ENCODE results near the gene SMIM28. TPM values are rescaled to one million over a fixed set of nuclear protein-coding genes. Genes with fewer than 3 reads are reported as not detected.

The SMIM28 gene
- total RNA-seq, 1 experiment from 2014 or later: not detected

DNA sequence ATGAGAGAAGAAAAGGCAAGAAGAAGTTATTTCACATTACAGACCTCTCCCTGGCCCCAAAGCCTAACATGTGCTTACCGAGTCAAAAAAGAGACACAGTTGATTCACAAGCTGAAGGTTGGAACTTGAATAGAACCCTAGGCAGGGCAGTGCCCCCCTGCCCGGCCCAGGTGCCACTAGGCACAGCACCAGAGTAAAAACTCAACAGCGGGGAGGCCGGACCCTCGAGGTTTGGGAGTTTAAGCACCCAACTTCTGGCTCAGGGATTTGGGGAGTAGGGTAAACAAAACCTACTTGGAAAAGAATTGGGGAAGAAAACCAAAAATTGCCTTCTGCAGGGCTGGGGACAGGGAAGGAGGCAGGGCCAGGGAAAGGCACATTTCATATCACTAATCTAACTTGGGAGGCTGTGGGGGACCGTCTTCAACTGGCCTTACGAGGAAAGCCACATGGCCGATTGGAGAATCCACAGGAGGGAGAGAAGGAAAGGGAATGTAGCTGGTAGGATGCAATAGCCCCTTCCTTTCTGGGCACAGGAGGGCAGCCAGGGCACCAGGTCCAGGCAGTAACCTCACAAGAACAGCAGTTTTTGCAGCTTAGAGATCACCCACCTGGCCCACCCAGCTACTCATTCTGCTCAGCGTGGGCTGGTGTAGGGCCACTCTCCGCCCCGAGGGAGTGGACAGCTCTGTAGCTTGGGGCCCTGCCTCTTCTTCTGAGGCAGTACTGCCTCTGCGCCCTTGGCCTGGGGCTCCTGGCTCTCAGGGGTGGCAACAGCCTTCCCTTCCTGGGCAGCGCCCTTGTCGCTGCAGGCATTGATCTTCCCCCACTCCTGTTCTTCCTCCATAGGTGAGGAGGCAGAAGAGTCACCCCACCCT lies 24.5 kb downstream of the SMIM28 start:
- Mint-ChIP-seq H3K27me3 (ENCODE audit: insufficient read depth, unreplicated experiment) (no peaks in the 10 kb centered on the region), H3K4me3 (ENCODE audit: unreplicated experiment) (no peak overlapping the region), H3K4me1 (ENCODE audit: insufficient read depth, unreplicated experiment) (peaks cover 9% of the 10 kb centered on the region), H3K27ac (ENCODE audit: low read depth, unreplicated experiment) (no peak overlapping the region), H3K36me3 (ENCODE audit: insufficient read depth, unreplicated experiment) (peaks cover 16% of the 10 kb centered on the region), H3K9me3 (ENCODE audit: unreplicated experiment) (no peaks in the 10 kb centered on the region)
- no TSS peak for BruUV-seq (replicated peaks)
- ChIA-PET POLR2A (interaction anchor here (0.5 to 1.0 kb wide), 3 partner anchors 21 to 330 kb away, joined by 3 read pairs; no protein-coding TSS in a partner anchor), CTCF (interaction anchor here (0.6 to 1.1 kb wide), 2 partner anchors 10 to 44 kb away, joined by 3 read pairs; no protein-coding TSS in a partner anchor)
- intact Hi-C loops (cut with micrococcal nuclease): loop anchor here (5.0 kb wide), 1 partner anchor 240 kb away; the partner anchor contains the start of gene ARFGEF3
- DNase-seq (ENCODE audit: unreplicated experiment): no peak
- TF ChIP-seq, protein P1, sequence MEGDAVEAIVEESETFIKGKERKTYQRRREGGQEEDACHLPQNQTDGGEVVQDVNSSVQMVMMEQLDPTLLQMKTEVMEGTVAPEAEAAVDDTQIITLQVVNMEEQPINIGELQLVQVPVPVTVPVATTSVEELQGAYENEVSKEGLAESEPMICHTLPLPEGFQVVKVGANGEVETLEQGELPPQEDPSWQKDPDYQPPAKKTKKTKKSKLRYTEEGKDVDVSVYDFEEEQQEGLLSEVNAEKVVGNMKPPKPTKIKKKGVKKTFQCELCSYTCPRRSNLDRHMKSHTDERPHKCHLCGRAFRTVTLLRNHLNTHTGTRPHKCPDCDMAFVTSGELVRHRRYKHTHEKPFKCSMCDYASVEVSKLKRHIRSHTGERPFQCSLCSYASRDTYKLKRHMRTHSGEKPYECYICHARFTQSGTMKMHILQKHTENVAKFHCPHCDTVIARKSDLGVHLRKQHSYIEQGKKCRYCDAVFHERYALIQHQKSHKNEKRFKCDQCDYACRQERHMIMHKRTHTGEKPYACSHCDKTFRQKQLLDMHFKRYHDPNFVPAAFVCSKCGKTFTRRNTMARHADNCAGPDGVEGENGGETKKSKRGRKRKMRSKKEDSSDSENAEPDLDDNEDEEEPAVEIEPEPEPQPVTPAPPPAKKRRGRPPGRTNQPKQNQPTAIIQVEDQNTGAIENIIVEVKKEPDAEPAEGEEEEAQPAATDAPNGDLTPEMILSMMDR (IDR thresholded peaks at IDR 0.05; ENCODE audit: unreplicated experiment): no peak

DNA sequence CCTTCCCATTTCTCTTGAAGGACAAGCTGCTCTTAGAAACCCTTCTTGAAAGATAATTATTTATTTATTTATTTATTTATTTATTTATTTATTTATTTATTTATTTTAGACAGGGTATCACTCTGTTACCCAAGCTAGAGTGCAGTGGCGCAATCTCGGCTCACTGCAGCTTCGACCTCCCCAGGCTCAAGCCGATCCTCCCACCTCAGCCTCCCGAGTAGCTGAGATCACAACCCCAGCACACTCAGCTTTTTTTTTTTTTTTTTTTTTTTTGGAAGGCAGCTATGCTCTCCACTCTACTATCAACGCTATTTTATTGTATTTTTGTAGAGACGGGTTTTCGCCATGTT lies 25.1 kb downstream of the SMIM28 start:
- no peaks in the 10 kb centered on the region for H3K27me3 Mint-ChIP-seq (ENCODE audit: insufficient read depth, unreplicated experiment)
- TF ChIP-seq, protein P1 (IDR thresholded peaks at IDR 0.05; ENCODE audit: unreplicated experiment): no peak
- intact Hi-C loops (cut with micrococcal nuclease): loop anchor here (5.0 kb wide), 1 partner anchor 241 kb away; the partner anchor contains the start of gene ARFGEF3
- H3K4me1 Mint-ChIP-seq (ENCODE audit: insufficient read depth, unreplicated experiment): peaks cover 6% of the 10 kb centered on the region
- DNase-seq (ENCODE audit: unreplicated experiment): no peak
- peak overlapping the region; percentile 80 for H3K4me3 Mint-ChIP-seq (ENCODE audit: unreplicated experiment)
- peaks cover 21% of the 10 kb centered on the region for H3K36me3 Mint-ChIP-seq (ENCODE audit: insufficient read depth, unreplicated experiment)
- CTCF ChIA-PET: interaction anchor here (0.6 to 1.2 kb wide), 3 partner anchors 11 to 45 kb away, joined by 3 read pairs; no protein-coding TSS in a partner anchor
- H3K27ac Mint-ChIP-seq (ENCODE audit: low read depth, unreplicated experiment): no peak overlapping the region
- H3K9me3 Mint-ChIP-seq (ENCODE audit: unreplicated experiment): no peaks in the 10 kb centered on the region
- BruUV-seq (replicated peaks): no TSS peak
- POLR2A ChIA-PET: interaction anchor here (0.6 to 1.0 kb wide), 2 partner anchors 297 to 330 kb away, joined by 3 read pairs; no protein-coding TSS in a partner anchor

DNA sequence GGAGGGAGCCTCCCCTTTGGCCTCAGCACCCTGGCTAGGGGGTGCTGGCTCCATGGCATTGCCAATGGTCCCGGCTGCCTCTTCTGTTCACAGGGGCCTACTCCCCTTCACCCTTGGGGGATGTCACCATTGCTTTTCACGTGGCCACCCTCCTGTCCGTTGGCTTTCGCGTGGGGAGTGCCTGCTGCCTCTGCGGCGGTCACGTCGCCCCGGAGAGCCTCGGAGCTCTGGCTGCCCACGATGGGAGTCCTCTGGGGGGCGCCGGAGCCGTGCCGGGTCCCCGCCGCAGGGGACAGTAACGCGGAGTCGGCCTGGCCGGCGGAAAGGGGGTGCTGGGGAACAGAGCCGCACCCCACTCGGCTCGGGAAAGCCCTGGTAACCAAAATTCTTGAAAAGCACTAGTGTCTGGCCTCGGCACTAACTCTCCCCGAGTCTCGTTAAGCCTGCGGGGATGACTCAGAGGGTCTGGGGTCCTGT lies 25.7 kb downstream of the SMIM28 start:
- Mint-ChIP-seq H3K27ac (ENCODE audit: low read depth, unreplicated experiment) (no peak overlapping the region), H3K9me3 (ENCODE audit: unreplicated experiment) (no peaks in the 10 kb centered on the region), H3K27me3 (ENCODE audit: insufficient read depth, unreplicated experiment) (no peaks in the 10 kb centered on the region), H3K4me3 (ENCODE audit: unreplicated experiment) (peak overlapping the region; percentile 80), H3K4me1 (ENCODE audit: insufficient read depth, unreplicated experiment) (peaks cover 6% of the 10 kb centered on the region), H3K36me3 (ENCODE audit: insufficient read depth, unreplicated experiment) (peaks cover 26% of the 10 kb centered on the region)
- no peak for DNase-seq (ENCODE audit: unreplicated experiment)
- TF ChIP-seq, protein P1 (IDR thresholded peaks at IDR 0.05; ENCODE audit: unreplicated experiment): no peak
- intact Hi-C loops (cut with micrococcal nuclease): loop anchor here (5.0 kb wide), 1 partner anchor 241 kb away; the partner anchor contains the start of gene ARFGEF3
- ChIA-PET POLR2A (interaction anchor here (1.0 to 3.0 kb wide), 8 partner anchors 9 to 372 kb away, joined by 3 to 21 read pairs (median 6); no protein-coding TSS in a partner anchor), CTCF (interaction anchor here (0.6 to 1.9 kb wide), 7 partner anchors 10 to 705 kb away, joined by 3 to 11 read pairs (median 3); no protein-coding TSS in a partner anchor)
- BruUV-seq (replicated peaks): no TSS peak
